Measurements from ENCODE around the gene FAM13A.

DNA sequence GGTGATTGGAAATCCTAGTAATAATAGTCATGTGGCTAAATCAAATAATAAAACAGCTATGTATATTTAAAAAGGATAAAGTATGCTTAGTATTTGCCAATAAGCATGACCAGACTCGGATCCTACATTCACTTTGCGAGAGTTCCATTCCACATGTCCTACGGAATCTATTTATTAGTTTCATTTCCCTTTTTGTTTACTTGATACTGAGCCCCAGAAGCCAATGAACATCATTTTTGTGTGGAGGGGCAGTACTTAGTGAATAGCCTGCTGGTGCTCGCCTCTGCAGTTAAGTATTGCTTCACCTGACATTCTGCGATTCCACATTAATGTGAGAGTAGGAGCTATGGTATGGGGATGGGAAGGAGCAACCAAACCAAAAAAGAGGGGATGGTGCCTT is 300.8 kb downstream of the FAM13A start:
- no peak for TF ChIP-seq CTCF (IDR thresholded peaks at IDR 0.05; ENCODE audit: insufficient read depth, low read length)
- TF ChIP-seq POLR2AphosphoS5 (IDR thresholded peaks at IDR 0.05; ENCODE audit: low read depth): no peak
- TF ChIP-seq REST (IDR thresholded peaks at IDR 0.05; ENCODE audit: insufficient replicate concordance, low read depth): no peak
- no peak for TF ChIP-seq GABPA (IDR thresholded peaks at IDR 0.05; ENCODE audit: low read depth)
- TF ChIP-seq SPI1 (IDR thresholded peaks at IDR 0.05; ENCODE audit: borderline replicate concordance, low read depth): no peak

Data from HL-60 (cell line).